Vagina (tissue), 2 donors: Measurements from ENCODE around the gene ATP8B3. TPM values are rescaled to one million over a fixed set of nuclear protein-coding genes. Genes with fewer than 3 reads are reported as not detected.

Experiments
- DNase-seq, 2 donors: peaks; one replicate each; pipeline ENCODE4 v3.0.0-alpha.2; 2017; ENCODE audit errors: extremely low spot score in 2 of 2
- H3K27ac ChIP-seq: fragments of 200-600 bp; sonication (generic); one replicate; pipeline ENCODE4 v1.5.1; 2019
- H3K27me3 ChIP-seq: fragments of 200-600 bp; sonication (generic); one replicate; pipeline ENCODE4 v1.5.1; 2019
- H3K36me3 ChIP-seq, 2 donors: fragments of 200-600 bp; sonication (generic); one replicate each; pipeline ENCODE4 v1.5.1; 2017 to 2019
- H3K4me1 ChIP-seq: fragments of 200-600 bp; sonication (generic); one replicate; pipeline ENCODE4 v1.5.1; 2019
- H3K4me3 ChIP-seq, 2 donors: fragments of 200-600 bp; sonication (generic); 1 replicate in 1 of 2; 2 replicates in 1 of 2; pipeline ENCODE4 v1.5.1; 2016 to 2019
- H3K9me3 ChIP-seq: fragments of 200-600 bp; sonication (generic); one replicate; pipeline ENCODE4 v1.5.1; 2019
- CTCF ChIP-seq, 3 experiments: fragments of 450-650 bp in 2 of 3; fragments of 200-600 bp in 1 of 3; sonication (generic) in 1 of 3; IDR thresholded peaks; one replicate each; pipeline ENCODE4 v1.5.1; 2017 to 2019; ENCODE audit warnings: antibody characterized with exemption in 3 of 3, mild to moderate bottlenecking in 2 of 3, moderate library complexity in 2 of 3
- POLR2A ChIP-seq, 2 donors: fragments of 450-650 bp; IDR thresholded peaks; one replicate each; pipeline ENCODE4 v1.6.1; 2017; ENCODE audit warnings: antibody characterized with exemption in 2 of 2, mild to moderate bottlenecking in 2 of 2, moderate library complexity in 2 of 2
- POLR2AphosphoS5 ChIP-seq, 2 donors: sonication (generic); formaldehyde crosslinking; IDR thresholded peaks; one replicate each; pipeline ENCODE4 v1.9.0; 2017; ENCODE audit warnings: antibody characterized with exemption in 2 of 2, mild to moderate bottlenecking in 2 of 2, low read depth in 1 of 2; ENCODE audit not compliant: insufficient read depth in 1 of 2
- intact Hi-C: fragments of 100-400 bp; cut with DNase I; formaldehyde crosslinking; loops from one replicate; pipeline ENCODE4 v1.15.1; 2023
- total RNA-seq: library from RNA; depleted of rRNA; stranded (reverse); fragments of >200 nt; gene quantifications from one replicate; pipeline ENCODE4 v1.2.3, GENCODE V29; 2016

The ATP8B3 gene
- total RNA-seq, 1 donor from 2014 or later = 3.2 TPM

GRCh38 chr19:1747285-1748114 is 64.6 kb downstream of the ATP8B3 start:
- H3K27me3 ChIP-seq = peaks cover 51% of the 10 kb centered on the region
- no peaks in the 10 kb centered on the region for H3K36me3 ChIP-seq
- intact Hi-C loops = no loop called here
- H3K4me3 ChIP-seq = peak overlapping the region in 1 of 2 donors; percentile 34
- TF ChIP-seq POLR2A (IDR thresholded peaks at IDR 0.05) (no peak), CTCF (IDR thresholded peaks at IDR 0.05) (no peak), POLR2AphosphoS5 (IDR thresholded peaks at IDR 0.05; ENCODE audit: insufficient read depth in 1 of 2, low read depth in 1 of 2) (no peak)
- peaks cover 33% of the 10 kb centered on the region for H3K4me1 ChIP-seq
- H3K9me3 ChIP-seq = no peaks in the 10 kb centered on the region
- no peak for DNase-seq
- no peak overlapping the region for H3K27ac ChIP-seq

GRCh38 chr19:1746401-1747284 is 65.4 kb downstream of the ATP8B3 start:
- TF ChIP-seq CTCF (IDR thresholded peaks at IDR 0.05) = no peak
- TF ChIP-seq POLR2A (IDR thresholded peaks at IDR 0.05) = no peak
- no peak for TF ChIP-seq POLR2AphosphoS5 (IDR thresholded peaks at IDR 0.05; ENCODE audit: insufficient read depth in 1 of 2, low read depth in 1 of 2)
- Histone ChIP-seq H3K4me1 (peaks cover 33% of the 10 kb centered on the region), H3K27ac (no peak overlapping the region), H3K4me3 (no peak overlapping the region), H3K9me3 (no peaks in the 10 kb centered on the region), H3K27me3 (peaks cover 51% of the 10 kb centered on the region), H3K36me3 (no peaks in the 10 kb centered on the region)
- intact Hi-C loops = no loop called here
- no peak for DNase-seq

- Histone ChIP-seq H3K36me3 (no peaks in the 10 kb centered on the region), H3K4me3 (no peak overlapping the region), H3K9me3 (no peaks in the 10 kb centered on the region), H3K27me3 (peaks cover 46% of the 10 kb centered on the region), H3K4me1 (peaks cover 33% of the 10 kb centered on the region), H3K27ac (no peak overlapping the region)
- TF ChIP-seq POLR2AphosphoS5 (IDR thresholded peaks at IDR 0.05; ENCODE audit: insufficient read depth in 1 of 2, low read depth in 1 of 2) (no peak), POLR2A (IDR thresholded peaks at IDR 0.05) (no peak), CTCF (IDR thresholded peaks at IDR 0.05) (no peak)
- no peak for DNase-seq
- intact Hi-C loops = no loop called here
These were observed 66.5 kb downstream of the ATP8B3 start for GRCh38 chr19:1745589-1746031.

GRCh38 chr19:1744822-1745563 is 67.1 kb downstream of the ATP8B3 start:
- TF ChIP-seq CTCF (IDR thresholded peaks at IDR 0.05) (no peak), POLR2A (IDR thresholded peaks at IDR 0.05) (no peak), POLR2AphosphoS5 (IDR thresholded peaks at IDR 0.05; ENCODE audit: insufficient read depth in 1 of 2, low read depth in 1 of 2) (no peak)
- H3K27ac ChIP-seq = no peak overlapping the region
- no peak for DNase-seq
- H3K9me3 ChIP-seq = no peaks in the 10 kb centered on the region
- no peak overlapping the region for H3K4me3 ChIP-seq
- peaks cover 40% of the 10 kb centered on the region for H3K27me3 ChIP-seq
- peaks cover 29% of the 10 kb centered on the region for H3K4me1 ChIP-seq
- intact Hi-C loops = no loop called here
- H3K36me3 ChIP-seq = no peaks in the 10 kb centered on the region
